Melanocyte of skin (primary cell): ENCODE measurements around the gene MPP7. TPM values are rescaled to one million over a fixed set of nuclear protein-coding genes. Genes with fewer than 3 reads are reported as not detected.

Source experiments
- small RNA-seq, 2 donors: library from RNA; depleted of rRNA; stranded (forward); fragments of <200 nt; gene quantifications; one replicate each; pipeline ENCODE3, GENCODE V24; 2012
- total RNA-seq, 2 donors: library from RNA; depleted of rRNA; stranded (reverse); fragments of >200 nt; gene quantifications; 2 replicates each; pipeline ENCODE4 v1.2.3, GENCODE V29; 2012

The MPP7 gene
- total RNA-seq: under 1 TPM in 1 of 2 donors, not detected in 1; 0.33 TPM

GRCh38 chr10:28302638-28303488, at the start of gene MPP7:
Gene MPP7, minus strand, starts transcription at chr10:28303064. Its CDS starts 64,460 bp downstream, at chr10:28238604.

Small RNAs within 50 kb of the gene (small RNA-seq; reads per million reads assigned to genes)
- gene MIR8086: 0 reads per million in 2 donors

Other genes starting within 250 kb of the MPP7 start
- gene WAC, start 230.1 kb upstream of the MPP7 start, total RNA-seq: 10 to 100 TPM; 76.1 to 78.9 TPM